ENCODE measurements around the gene KCNMA1.

KCNMA1 gene

GRCh38 chr10:77121829-77122228 is 515.8 kb downstream of the KCNMA1 start:
- no peak for DNase-seq

- no peak for DNase-seq
These were observed 516.8 kb downstream of the KCNMA1 start for GRCh38 chr10:77120666-77121376.

GRCh38 chr10:77120012-77120411 is 517.6 kb downstream of the KCNMA1 start:
- DNase-seq, result no peak

- DNase-seq, result no peak
These were observed 518.9 kb downstream of the KCNMA1 start for GRCh38 chr10:77118603-77119282.

GRCh38 chr10:77117501-77117900 is 520.1 kb downstream of the KCNMA1 start:
- no peak for DNase-seq

- no peak for DNase-seq
These were observed 520.7 kb downstream of the KCNMA1 start for GRCh38 chr10:77116904-77117303.

- DNase-seq, result no peak
These were observed 523.3 kb downstream of the KCNMA1 start for GRCh38 chr10:77114181-77114821.

GRCh38 chr10:77111611-77112550 is 525.7 kb downstream of the KCNMA1 start:
- peak; percentile 41 for DNase-seq

GRCh38 chr10:77110757-77111156 is 526.9 kb downstream of the KCNMA1 start:
- no peak for DNase-seq

GRCh38 chr10:77109351-77109994 is 528.1 kb downstream of the KCNMA1 start:
- no peak for DNase-seq

GRCh38 chr10:77106676-77107075 is 530.9 kb downstream of the KCNMA1 start:
- no peak for DNase-seq

- DNase-seq, result no peak
These were observed 531.8 kb downstream of the KCNMA1 start for GRCh38 chr10:77105761-77106221.

GRCh38 chr10:77104459-77104980 is 533.1 kb downstream of the KCNMA1 start:
- no peak for DNase-seq

GRCh38 chr10:77103213-77103612 is 534.4 kb downstream of the KCNMA1 start:
- no peak for DNase-seq

GRCh38 chr10:77101341-77101740 is 536.3 kb downstream of the KCNMA1 start:
- DNase-seq, result no peak

- DNase-seq, result no peak
These were observed 538.5 kb downstream of the KCNMA1 start for GRCh38 chr10:77099136-77099535.

GRCh38 chr10:77097625-77098024 is 540.0 kb downstream of the KCNMA1 start:
- DNase-seq, result no peak

- no peak for DNase-seq
These were observed 544.5 kb downstream of the KCNMA1 start for GRCh38 chr10:77093126-77093525.

GRCh38 chr10:77091597-77092165 is 545.9 kb downstream of the KCNMA1 start:
- no peak for DNase-seq

- no peak for DNase-seq
These were observed 546.9 kb downstream of the KCNMA1 start for GRCh38 chr10:77090381-77091356.
